Stimulated activated CD8-positive, alpha-beta memory T cell treated with anti-CD3 and anti-CD28 coated beads, Interleukin-2, amount 100 ng/mL, for 48 hours (primary cell): Measurements from ENCODE around the gene GOSR2.
"Not testable (repeated sequence)": the region's sequence is repeated elsewhere in the genome, so short reads cannot be mapped to it uniquely, and the experiment has no call there.

Source experiments
- DNase-seq, 2 donors: peaks; one replicate each; pipeline ENCODE4 v3.0.0-alpha.2; 2020; ENCODE audit warnings: low read depth in 2 of 2

The GOSR2 gene

DNA sequence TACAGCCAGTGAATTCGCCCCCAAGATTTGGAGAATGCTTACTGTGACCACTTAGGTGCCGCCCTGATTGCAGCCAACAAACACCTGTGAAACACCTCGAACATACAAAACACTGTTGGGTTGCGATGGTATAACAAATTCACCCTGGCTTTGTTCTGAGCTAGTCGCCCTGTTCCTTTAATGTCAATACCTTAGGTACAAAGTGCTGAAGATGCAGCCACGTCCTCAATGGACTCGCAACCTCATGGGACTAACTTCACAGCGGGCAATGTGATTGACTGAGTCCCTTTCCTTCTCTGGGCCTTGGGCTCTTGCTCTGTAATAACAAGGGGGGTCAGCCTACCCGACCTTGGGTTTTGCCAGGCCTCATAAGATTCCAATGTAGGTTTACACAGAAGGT is 28.9 kb upstream of the GOSR2 start:
- no peak for DNase-seq

DNA sequence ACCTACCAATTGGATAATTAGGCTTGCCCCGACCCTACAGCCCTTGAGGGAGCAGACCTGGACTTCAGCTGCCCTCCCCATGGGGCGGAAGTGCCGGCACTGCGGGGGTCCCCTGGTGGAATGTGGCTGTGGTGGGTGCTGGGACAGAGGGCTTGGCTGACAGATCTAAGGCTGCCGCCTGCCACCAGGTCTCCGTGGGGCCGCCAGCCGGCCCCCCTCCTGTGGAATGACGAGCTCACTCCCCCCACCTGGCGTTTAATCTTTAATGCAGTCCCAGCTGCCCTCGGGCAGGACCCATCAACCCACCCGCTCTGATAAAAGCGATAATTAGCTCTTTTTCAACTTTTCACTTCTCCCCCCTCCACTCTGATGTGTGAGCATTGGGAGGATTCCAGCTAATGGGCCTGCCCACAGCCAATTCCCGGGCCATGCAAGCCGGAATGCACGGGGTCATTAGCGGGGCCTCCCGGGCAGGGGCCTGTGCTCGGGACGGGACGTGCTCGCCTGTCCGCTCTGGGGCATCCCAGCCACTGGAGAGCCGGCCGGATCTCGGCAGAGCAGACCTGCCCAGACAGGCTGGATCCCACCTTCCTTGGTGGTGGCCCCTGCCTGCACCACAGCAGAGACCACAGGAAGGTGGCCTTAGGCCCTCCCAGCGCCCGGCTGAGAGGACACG is 28.3 kb upstream of the GOSR2 start:
- no peak for DNase-seq

DNA sequence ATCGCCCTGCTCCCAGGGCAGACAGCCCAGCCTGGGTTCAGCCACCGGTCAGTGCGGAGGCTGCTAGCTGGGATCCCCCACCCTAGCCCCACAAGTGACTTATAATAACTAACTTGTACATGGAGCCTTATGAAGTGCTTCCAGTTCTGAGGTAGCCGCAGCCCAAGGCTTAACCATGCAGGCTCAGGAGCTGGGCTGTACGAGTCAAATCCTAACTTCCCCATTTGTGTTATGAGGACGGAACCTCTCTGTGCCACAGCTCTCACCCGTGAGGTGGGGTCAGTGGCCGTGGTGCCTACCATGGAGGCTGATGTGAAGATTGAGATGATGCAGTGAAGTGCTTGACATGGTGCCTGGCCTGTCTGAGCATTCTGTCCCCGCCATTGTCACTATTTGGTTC is 27.8 kb upstream of the GOSR2 start:
- DNase-seq = no peak

DNA sequence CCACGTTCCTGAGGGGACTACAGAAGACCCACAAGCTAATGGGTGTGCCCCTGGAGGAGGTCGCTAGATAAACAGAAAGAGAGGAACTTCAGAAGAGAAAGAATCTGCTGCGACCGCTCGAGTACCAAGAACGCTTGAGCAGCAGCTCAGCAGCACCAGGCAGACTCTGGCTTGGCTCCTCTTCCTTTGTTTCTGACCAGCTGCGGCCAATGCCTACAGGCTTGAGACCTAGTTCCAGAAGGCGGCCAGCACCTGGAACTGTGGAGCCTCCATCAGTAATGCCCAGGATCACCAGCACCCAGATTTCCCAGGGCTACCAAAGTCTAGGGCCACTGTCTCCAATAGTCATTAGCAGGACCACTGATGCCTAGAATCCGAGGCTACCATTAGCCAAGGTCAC is 26.0 kb upstream of the GOSR2 start:
- no peak for DNase-seq

DNA sequence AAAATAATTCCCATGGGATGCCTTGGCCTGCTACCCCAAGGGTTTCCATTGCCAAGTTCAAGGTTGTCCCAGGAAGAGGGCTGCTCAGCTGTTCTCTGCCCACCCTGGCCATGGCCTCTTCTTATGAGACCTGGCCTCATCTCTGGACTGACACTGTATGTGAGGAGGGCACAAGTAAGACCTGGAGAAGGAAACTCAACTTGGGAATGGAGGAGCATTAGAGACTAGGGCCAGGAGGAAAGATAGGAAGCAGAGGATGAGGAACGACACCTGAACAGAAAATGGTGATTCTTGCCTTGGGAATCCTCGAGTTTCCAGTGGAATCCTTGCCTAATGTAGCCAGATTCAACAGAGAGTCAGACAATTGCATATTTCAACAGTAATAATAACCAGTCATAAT is 24.6 kb upstream of the GOSR2 start:
- DNase-seq = no peak

DNA sequence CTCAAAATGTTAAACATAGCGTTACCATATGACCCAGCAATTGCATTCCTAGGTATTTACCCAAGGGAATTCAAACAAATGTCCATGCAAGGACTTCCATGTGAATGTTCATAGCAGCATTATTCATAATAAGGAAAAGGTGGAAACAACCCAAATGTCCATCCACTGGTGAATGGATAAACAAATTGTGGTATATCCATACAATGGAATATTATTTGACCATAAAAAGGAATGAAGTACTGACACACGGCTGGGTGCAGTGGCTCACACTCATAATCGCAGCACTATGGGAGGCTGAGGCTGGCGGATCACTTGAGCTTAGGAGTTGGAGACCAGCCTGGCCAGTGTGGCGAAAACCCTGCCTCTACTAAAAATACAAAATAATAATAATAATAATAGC is 24.1 kb upstream of the GOSR2 start:
- no peak for DNase-seq

DNA sequence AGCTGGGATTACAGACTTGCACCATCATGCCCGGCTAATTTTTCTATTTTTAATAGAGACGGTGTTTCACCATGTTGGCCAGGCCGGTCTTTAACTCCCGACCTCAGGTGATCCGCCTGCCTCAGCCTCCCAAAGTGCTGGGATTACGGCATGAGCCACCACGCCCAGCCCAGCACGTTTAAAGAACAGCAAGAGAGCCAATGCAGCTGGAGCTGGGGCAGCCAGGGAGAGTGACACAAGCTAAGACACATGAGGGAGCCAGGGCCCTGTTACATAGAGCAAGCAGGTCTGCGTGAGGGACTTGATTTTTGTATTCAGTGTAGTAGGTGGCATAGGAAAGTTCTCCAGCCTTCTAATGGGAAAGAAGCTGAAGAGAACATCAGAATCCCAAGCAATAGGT is 21.7 kb upstream of the GOSR2 start:
- no peak for DNase-seq

DNA sequence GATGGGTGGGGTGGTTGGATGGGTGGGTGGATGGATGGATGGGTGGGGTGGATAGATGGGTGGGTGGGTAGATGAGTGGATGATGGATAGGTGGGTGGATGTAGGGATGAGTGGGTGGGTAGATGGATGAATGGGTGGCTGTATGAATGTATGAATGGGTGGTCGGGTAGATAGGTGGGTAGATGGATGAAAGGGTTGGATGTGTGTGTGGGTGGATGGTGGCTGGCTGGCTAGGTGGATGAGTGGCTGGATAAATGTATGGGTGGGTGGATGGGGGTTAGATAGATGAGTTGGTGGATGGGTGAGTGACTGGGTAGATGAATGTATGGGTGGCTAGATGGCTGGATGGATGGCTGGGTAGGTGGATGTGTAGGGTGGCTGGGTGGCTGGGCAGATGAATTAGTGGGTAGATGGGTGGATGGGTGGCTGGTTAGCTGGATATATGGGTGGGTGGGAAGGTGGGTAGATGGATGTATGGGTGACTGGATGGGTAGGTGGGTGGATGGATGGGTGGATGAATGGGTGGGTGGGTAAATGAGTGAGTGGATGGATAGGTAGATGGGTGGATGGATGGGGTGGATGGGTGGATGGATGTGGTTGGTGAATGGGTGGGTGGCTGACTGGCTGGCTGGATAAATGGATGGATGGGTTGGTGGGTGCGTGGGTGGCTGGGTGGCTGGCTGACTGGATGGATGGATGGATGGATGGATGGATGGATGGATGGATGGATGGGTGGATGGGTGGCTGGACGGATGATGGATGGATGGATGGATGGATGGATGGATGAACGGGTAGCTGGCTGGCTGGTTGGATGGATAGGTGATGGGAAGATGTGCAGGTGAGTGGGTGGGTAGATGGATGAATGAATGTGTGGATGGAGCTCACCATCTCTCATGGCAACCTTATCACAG is 18.9 kb upstream of the GOSR2 start:
- DNase-seq = no peak

DNA sequence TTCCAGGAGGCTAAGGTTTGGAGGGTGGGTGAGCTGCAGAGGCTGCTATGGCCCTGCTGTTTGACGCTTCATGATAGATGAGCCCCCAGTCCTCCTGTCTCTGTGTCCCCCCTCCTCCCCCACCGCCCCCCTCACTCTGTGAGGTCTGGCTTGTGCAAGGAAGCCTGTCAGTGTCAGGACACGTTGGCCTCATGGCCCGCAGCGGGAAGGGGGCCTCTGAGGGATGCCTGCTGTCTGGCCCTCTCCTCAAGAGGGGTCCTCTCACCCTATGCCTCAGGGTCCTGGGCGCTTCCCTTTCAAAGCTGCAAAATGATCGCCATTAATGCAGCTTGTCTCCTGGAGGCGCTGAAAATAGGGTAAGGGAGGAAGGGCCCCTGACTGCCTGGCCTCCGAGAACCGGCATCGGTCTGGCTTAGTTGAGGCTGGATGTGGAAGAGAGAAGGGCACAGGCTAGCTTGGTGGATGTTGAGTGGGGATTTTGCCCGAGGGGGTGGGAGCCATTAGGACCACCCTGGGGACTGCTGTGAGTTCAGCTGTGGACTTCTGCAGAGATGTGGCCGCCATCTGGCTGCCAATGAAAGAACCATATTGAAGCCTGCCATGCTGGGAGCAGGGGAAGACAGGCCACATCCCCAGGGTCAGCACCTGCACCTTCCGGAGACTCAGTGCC is 14.8 kb upstream of the GOSR2 start:
- no peak for DNase-seq

DNA sequence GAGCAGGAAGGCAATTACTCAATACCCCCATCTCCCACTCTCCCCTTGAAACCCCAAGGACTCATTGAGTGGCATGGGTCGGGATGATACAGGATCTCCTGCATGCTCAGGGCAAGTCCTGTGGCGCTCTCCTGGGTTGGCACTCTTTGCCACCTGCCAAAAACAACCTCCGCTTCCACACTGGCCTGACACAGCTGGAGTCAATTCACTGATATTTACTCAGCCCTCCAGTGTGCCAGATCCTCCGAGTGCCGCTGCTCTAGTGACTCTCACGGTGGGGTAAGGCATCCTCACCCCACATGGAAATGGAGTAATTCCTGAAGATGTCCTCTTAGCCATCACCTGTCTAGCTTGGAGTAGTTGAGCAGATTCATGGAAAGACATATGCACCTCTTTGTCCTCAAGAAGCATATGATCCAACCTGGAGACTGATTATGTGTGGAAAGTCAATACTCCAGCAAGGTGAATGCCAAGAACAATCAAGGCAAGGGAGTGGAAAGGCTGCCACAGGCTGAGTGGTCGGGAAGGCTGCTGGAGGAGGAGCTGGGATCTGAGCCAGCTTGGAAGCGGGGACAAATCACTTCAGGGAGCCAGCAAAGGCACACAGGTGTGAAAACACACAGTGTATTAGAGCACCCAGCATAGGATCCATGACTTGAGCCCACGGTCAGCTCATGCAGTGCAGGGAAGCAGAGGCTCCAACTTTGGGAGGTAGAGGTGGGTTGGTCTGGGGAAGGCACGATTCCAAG is 12.6 kb upstream of the GOSR2 start:
- no peak for DNase-seq

DNA sequence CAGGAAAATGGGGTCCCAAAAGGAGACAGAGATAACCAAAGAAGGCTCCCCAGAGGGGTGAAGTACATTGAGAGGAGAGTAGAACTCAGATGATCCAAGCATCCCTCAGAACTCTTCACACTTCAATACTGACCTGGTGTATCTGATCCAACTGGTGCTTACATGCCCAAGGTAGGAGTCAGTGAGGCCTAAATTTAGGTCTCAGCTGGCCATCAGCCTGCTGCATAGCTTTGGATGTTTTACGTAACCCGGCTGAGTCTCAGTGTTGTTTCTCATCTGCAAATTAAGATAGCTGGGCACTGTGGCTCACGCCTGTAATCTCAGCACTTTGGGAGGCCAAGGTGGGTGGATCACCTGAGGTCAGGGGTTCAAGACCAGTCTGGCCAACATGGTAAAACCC is 11.6 kb upstream of the GOSR2 start:
- no peak for DNase-seq

DNA sequence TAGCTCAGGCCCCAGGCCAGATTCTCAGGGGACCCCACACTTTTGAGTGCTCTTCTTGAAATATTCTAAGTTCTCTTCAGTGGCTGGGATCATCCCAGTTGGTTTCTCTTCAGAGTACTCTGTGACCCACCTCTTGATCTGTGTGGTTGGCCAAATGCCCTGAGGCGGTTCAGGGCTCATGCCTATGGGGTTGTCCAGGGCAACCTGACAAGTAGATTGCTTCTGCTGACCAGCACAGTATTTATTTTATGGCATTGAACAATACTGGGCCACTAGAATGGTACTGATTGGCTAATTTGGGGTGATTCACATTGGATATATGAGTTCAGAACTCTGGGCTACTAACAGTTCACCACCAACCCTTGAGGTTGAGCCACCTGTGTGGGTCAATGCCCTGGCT is 7.4 kb upstream of the GOSR2 start:
- DNase-seq = no peak

DNA sequence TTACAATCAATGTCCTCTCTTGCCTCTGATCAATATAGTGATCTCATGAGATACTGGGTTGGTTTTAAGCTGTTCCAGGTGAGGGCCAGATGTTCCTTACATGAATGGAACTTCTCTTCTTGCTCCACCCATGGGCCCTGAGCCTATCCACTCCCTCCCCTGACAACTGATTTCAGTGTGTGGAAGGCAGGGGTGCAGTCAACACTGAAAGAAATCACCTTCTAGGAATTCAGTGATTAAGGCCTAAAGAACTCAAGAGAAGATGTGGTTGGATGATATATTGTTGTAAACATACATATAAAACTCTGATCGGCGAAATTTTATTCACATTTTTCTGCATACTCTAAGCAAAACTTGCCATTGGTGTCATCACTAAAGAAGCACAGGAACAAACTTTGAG is 6.7 kb upstream of the GOSR2 start:
- DNase-seq = no peak

DNA sequence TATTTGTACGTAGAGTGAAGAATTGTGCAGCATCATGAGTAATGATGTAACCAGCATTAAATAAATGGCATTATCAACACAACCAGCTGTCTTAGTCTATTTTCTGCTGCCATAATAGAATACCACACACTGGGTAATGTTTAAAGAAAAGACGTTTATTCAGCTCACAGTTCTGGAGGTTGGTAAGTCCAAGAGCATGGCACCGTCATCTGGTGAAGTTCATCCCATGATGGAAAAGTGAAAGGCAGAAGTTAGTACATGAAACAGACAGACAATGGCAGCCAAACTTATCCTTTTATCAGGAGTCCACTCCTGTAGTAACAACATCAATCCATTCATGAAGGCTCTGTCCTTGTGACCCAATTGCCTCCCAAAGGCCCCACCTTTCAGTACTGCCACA is 6.3 kb upstream of the GOSR2 start:
- DNase-seq = no peak

DNA sequence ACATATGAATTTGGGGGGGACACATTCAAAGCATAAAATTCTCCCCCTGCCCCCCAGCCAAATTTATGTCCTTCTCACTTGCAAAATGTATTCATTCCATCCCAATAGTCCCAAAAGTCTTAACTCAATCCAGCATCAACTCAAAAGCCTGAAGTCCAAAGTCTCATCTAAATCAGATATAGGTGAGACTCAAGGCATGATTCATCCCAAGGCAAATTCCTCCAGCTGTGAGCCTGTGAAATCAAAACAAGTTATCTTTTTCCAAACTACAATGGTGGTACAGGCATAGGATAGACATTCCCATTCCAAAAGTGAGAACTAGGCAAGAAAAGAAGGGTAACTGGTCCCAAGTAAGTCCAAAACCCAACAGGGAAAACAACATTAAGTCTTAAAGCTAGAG is 5.9 kb upstream of the GOSR2 start:
- no peak for DNase-seq

DNA sequence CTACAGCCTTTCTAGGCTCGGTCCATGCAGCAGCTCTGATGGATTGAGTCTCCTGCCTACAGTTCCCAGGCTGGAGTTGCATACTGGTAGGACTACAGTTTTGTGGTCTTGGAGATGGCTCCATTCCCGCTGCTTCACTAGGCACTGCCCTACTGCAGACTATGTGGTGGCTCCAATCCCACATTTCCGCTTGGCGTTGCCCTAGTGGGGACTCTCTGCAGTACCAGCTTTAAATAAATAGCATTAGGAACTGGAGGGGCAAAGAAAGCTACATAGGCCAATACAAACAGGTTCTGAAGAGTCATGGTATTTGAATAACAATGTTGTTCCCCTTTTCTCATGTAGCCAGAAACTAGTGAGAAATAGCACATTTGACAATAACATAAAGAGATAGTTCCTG is 5.4 kb upstream of the GOSR2 start:
- DNase-seq = no peak

DNA sequence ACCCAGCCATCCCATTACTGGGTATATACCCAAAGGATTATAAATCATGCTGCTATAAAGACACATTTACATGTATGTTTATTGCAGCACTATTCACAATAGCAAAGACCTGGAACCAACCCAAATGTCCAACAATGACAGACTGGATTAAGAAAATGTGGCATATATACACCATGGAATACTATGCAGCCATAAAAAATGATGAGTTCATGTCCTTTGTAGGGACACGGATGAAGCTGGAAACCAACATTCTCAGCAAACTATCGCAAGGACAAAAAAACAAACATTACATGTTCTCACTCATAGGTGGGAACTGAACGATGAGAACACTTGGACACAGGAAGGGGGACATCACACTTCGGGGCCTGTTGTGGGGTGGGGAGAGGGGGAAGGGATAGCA is 998 bp upstream of the GOSR2 start:
- DNase-seq = not testable (repeated sequence)

DNA sequence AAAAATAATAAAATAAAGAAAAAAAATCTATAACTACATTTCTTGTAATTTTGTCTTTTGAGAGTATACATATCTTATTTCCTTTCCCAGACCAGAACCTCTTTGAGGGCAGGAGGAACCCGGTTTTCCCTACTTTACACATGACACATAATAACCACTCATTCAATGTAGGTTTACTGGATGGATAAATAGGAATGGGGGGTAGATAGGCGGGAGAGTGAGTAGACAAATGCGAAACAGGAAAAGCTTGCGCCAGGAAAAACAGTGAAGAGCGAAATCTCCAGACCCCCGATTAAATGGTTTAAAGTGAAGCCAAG is 515 bp upstream of the GOSR2 start:
- no peak for DNase-seq

DNA sequence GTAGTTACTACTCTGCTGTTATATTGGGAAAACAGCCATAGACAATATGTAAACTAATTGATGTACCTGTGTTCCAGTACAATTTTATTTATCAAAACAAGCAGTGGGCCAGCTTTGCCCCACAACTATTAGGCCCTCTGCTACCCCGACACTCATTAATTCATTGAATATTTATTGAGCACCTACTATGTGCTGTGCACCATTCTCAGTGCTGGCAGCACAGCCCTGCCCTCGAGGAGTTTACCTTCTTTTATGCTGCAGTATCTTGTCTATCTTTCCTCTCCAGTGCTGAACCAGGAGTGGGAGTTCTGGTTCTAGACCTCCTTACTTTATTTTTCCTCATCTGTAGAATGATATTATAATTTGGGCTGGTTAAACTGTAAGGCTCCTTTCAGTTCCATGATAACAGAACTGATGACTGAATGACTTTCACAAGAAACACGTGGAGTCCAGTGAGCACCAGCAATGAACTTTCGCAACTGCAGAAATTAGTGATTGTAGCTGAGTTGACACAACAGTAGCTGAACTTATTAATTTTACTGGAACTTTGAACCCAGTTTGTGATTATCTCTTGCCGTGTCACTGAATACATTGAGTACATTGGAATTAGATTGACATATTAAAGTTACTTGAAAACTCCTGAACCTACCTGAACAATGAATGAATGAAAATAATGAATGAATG is 2.4 kb downstream of the GOSR2 start:
- no peak for DNase-seq

DNA sequence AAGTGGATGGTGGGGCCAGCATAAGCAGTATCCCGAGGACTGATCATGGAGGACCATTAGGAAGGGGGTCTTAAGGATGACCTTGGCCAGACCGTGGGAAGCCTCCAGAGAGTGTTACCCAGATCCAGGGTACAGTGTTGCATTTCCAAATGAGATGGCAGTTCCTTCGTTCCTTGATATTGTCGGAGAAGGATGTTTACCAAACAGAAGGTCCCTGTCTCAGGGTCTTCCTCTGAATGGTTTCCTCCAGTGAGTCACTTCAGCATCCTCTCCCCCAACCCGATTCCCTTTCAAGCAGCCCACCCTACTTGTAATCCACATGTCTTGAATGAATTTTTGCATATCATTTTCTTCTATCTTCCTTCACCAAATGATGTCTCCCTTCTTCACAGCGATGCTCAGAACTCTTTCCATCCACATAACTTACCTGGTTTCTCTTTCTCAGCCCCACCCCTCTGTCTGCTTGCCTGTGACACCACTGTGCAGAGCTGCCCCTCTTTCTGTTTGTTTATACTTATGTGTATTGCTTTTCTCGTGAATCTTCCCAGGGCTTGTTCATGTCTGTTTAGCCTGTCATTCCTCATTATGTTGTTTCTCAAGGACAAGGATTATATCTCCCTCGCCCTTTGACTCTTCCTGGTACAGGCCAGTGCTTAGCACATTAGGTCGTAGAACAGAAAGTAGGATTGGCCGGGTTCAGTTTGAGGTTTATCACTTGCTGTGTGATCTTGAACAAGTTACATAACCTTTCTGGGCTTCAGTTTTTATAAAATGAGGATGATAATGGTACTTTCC is 5.7 kb downstream of the GOSR2 start:
- no peak for DNase-seq

DNA sequence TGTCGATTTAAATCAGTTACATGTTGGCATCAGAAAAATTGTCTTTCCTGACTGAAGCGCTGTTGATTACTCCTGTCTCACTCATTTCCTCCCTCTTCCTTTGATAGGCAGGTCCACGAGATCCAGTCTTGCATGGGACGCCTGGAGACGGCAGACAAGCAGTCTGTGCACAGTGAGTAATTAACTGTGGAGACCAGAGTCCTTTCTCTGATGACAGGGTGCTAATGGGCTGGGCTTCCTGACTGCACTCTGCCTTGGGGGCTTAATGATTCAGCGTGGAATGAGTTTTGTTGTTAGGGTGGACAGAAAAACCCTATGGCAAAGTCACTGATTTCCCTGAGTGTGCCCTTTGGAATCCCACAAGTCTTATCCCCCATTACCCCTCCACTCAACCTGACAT is 6.5 kb downstream of the GOSR2 start:
- DNase-seq = no peak
